ENCODE results near the gene RAB3A.

RAB3A gene

DNA sequence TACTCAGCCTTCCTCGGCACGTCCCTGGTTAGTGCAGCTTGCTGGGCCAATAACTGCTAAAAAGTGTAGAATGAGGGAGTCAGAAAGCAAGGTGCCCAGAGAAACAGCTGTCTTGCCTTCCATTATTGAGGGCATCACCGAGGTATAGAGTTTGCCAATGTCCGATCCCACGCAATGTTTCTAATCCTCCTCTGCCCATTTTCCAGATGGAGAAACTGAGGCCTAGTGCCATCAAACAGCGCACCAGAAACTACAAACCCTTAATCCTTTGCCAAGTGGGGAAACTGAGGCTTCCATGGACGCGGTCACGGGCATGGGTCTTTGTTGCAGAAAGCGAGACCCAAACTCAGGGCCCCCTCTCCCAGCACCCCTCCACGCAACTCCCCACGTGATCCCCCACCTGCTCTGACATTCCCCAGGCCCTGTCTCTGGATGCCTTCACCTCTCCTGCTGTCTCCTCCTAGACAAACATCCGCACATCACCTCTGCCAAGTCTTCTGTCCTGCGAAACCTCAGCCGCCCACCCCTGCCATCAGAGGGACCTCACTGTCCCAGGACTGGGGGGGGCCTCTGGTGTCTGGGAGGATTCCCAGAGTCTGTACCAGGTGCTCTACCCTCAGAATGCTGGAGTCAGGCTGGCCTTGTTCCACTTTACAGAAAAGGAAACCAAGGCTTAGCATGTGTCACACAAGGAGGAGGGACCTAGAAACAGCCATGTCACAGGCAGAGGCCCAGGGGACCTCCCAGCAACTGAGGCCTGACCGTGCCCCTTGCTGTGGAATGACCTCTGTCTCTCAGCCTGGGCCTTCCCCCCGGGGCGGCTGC, 23.3 kb upstream of the RAB3A start:
- Histone ChIP-seq H3K4me2 (ENCODE audit: low read depth, low read length, poor library complexity, severe bottlenecking) (no peak overlapping the region), H2AFZ (ENCODE audit: low read length) (no peak overlapping the region), H3K4me3 (ENCODE audit: low read length, poor library complexity, severe bottlenecking) (no peak overlapping the region), H3K79me2 (ENCODE audit: insufficient read depth, low read length) (no peaks in the 10 kb centered on the region), H3F3A (ENCODE audit: low read depth) (no peaks in the 10 kb centered on the region), H3K36me3 (ENCODE audit: insufficient read depth, low read length) (no peaks in the 10 kb centered on the region), H3K27me3 (ENCODE audit: insufficient read depth, low read length, poor library complexity, severe bottlenecking) (no peaks in the 10 kb centered on the region), H3K9me3 (ENCODE audit: insufficient read depth, low read depth, low read length) (no peaks in the 10 kb centered on the region), H3K9me2 (replicated peaks; ENCODE audit: low read depth, low read length) (no peaks in the 10 kb centered on the region), H4K20me1 (ENCODE audit: insufficient read depth, low read length, poor library complexity, severe bottlenecking) (no peaks in the 10 kb centered on the region), H3K9ac (ENCODE audit: low read depth, low read length, poor library complexity, severe bottlenecking) (no peak overlapping the region), H3K4me1 (ENCODE audit: insufficient read depth, low read length, poor library complexity, severe bottlenecking) (peaks cover 7% of the 10 kb centered on the region)
- TF ChIP-seq, protein P1, sequence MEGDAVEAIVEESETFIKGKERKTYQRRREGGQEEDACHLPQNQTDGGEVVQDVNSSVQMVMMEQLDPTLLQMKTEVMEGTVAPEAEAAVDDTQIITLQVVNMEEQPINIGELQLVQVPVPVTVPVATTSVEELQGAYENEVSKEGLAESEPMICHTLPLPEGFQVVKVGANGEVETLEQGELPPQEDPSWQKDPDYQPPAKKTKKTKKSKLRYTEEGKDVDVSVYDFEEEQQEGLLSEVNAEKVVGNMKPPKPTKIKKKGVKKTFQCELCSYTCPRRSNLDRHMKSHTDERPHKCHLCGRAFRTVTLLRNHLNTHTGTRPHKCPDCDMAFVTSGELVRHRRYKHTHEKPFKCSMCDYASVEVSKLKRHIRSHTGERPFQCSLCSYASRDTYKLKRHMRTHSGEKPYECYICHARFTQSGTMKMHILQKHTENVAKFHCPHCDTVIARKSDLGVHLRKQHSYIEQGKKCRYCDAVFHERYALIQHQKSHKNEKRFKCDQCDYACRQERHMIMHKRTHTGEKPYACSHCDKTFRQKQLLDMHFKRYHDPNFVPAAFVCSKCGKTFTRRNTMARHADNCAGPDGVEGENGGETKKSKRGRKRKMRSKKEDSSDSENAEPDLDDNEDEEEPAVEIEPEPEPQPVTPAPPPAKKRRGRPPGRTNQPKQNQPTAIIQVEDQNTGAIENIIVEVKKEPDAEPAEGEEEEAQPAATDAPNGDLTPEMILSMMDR (conservative IDR thresholded peaks at IDR 0.05; ENCODE audit: low read length): no peak
- no peak for TF ChIP-seq EZH2phosphoT487 (IDR thresholded peaks at IDR 0.05; ENCODE audit: borderline replicate concordance)

DNA sequence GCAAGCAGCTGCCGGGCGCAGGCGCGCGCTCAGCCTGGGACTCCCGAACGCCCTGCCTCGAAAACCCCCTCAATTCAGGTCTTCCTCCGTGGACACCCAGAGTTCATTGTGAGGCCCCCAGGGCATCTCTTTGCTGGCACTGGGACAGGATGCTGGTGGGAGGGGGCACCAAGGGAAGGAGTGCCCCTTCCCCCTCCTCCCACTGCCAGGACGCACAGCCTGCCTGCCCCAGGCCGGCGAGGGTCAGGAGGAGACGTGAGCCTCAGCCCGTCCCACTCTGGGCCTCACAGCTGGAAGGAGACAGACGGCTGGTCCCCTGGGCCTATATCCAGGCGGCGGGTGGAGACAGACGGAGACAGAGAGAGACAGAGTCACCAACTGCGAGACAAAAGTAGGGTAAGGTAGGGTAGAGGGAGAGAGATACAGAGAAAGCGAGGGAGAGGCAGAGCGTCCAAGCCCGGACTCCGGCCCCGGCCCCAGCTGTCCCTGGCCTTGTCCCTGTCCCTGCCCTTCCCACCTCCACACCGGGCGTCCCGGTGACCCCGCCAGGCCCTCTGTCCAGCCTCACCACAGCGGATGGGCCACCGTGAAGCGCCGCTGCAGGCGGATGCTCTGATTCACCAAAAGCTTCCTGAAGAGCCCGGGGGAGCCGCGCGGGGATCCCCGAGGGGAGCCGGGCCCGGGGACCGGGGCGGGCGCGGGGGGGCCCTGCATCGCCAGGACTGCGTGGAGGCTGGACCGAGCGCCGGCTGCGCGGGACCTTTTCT, 22.0 kb upstream of the RAB3A start, which contains the start of gene PDE4C:
Gene PDE4C (minus strand): TSS at position 737 of the 767 bp plus-strand sequence. CDS start 23 bp downstream, at position 714.
- Histone ChIP-seq H2AFZ (ENCODE audit: low read length) (no peak within 1 kb of the TSS), H3K4me1 (ENCODE audit: insufficient read depth, low read length, poor library complexity, severe bottlenecking) (no peaks in the 10 kb centered on the region)

DNA sequence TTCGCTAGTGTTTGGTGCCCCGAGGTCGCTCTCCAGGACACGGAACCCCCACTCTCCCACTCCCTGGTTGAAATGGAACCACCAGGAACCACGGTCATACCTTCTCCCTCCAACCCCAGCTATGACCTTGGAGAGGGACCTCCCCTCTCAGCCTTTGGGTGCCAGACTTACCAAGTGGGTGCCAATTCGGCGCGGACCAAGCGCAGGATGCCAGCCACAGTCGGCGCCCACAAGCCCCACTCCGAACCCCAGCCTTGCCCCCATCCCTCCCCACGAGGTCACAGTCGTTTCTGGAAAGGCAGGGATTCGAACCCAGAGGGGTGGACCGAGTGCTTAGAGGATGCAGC, 21.5 kb upstream of the RAB3A start:
- no peaks in the 10 kb centered on the region for H3K27me3 ChIP-seq (ENCODE audit: insufficient read depth, low read length, poor library complexity, severe bottlenecking)
- TF ChIP-seq, protein P1 (conservative IDR thresholded peaks at IDR 0.05; ENCODE audit: low read length): no peak
- no peak for TF ChIP-seq EZH2phosphoT487 (IDR thresholded peaks at IDR 0.05; ENCODE audit: borderline replicate concordance)
- H3K4me3 ChIP-seq (ENCODE audit: low read length, poor library complexity, severe bottlenecking): no peak overlapping the region
- no peaks in the 10 kb centered on the region for H3K79me2 ChIP-seq (ENCODE audit: insufficient read depth, low read length)
- no peaks in the 10 kb centered on the region for H3K4me1 ChIP-seq (ENCODE audit: insufficient read depth, low read length, poor library complexity, severe bottlenecking)
- no peaks in the 10 kb centered on the region for H3K9me3 ChIP-seq (ENCODE audit: insufficient read depth, low read depth, low read length)
- no peaks in the 10 kb centered on the region for H3F3A ChIP-seq (ENCODE audit: low read depth)
- no peaks in the 10 kb centered on the region for H3K36me3 ChIP-seq (ENCODE audit: insufficient read depth, low read length)
- H2AFZ ChIP-seq (ENCODE audit: low read length): no peak overlapping the region
- no peaks in the 10 kb centered on the region for H3K9me2 ChIP-seq (replicated peaks; ENCODE audit: low read depth, low read length)
- no peak overlapping the region for H3K4me2 ChIP-seq (ENCODE audit: low read depth, low read length, poor library complexity, severe bottlenecking)
- no peak overlapping the region for H3K9ac ChIP-seq (ENCODE audit: low read depth, low read length, poor library complexity, severe bottlenecking)
- H4K20me1 ChIP-seq (ENCODE audit: insufficient read depth, low read length, poor library complexity, severe bottlenecking): no peaks in the 10 kb centered on the region

More for the DNA sequence above, 22.0 kb upstream of the RAB3A start, which contains the start of gene PDE4C:
- Histone ChIP-seq H3K4me2 (ENCODE audit: low read depth, low read length, poor library complexity, severe bottlenecking) (no peak within 1 kb of the TSS), H3K9ac (ENCODE audit: low read depth, low read length, poor library complexity, severe bottlenecking) (no peak within 1 kb of the TSS), H3K27me3 (ENCODE audit: insufficient read depth, low read length, poor library complexity, severe bottlenecking) (no peaks in the 10 kb centered on the region), H4K20me1 (ENCODE audit: insufficient read depth, low read length, poor library complexity, severe bottlenecking) (no peaks in the 10 kb centered on the region), H3F3A (ENCODE audit: low read depth) (no peaks in the 10 kb centered on the region), H3K9me2 (replicated peaks; ENCODE audit: low read depth, low read length) (no peaks in the 10 kb centered on the region), H3K36me3 (ENCODE audit: insufficient read depth, low read length) (no peaks in the 10 kb centered on the region), H3K79me2 (ENCODE audit: insufficient read depth, low read length) (no peaks in the 10 kb centered on the region), H3K4me3 (ENCODE audit: low read length, poor library complexity, severe bottlenecking) (no peak within 1 kb of the TSS), H3K9me3 (ENCODE audit: insufficient read depth, low read depth, low read length) (no peaks in the 10 kb centered on the region)
- TF ChIP-seq, protein P1 (conservative IDR thresholded peaks at IDR 0.05; ENCODE audit: low read length): no peak
- no peak for TF ChIP-seq EZH2phosphoT487 (IDR thresholded peaks at IDR 0.05; ENCODE audit: borderline replicate concordance)
